T-helper 1 cell treated with Interleukin-12 subunit alpha and Interleukin-12 subunit beta and Interleukin-4 antibody, amounts not matched to agents 30 μg/mL and 1 μg/mL, for 36 hours (primary cell): Measurements from ENCODE around the gene GATAD1.

ENCODE experiments used
- H3K27ac Mint-ChIP-seq: one replicate; pipeline ENCODE4 v1.8.0; 2021; ENCODE audit warnings: mild to moderate bottlenecking, mixed read lengths
- H3K27me3 Mint-ChIP-seq: one replicate; pipeline ENCODE4 v1.8.0; 2021; ENCODE audit warnings: low read depth, mixed read lengths
- H3K36me3 Mint-ChIP-seq: one replicate; pipeline ENCODE4 v1.8.0; 2021; ENCODE audit warnings: low read depth, mixed read lengths
- H3K4me1 Mint-ChIP-seq: one replicate; pipeline ENCODE4 v1.8.0; 2021; ENCODE audit warnings: low read depth, mixed read lengths
- H3K4me3 Mint-ChIP-seq: one replicate; pipeline ENCODE4 v1.8.0; 2021; ENCODE audit warnings: mild to moderate bottlenecking, moderate library complexity, mixed read lengths
- H3K9me3 Mint-ChIP-seq: one replicate; pipeline ENCODE4 v1.8.0; 2021; ENCODE audit warnings: mixed read lengths

Gene GATAD1

DNA sequence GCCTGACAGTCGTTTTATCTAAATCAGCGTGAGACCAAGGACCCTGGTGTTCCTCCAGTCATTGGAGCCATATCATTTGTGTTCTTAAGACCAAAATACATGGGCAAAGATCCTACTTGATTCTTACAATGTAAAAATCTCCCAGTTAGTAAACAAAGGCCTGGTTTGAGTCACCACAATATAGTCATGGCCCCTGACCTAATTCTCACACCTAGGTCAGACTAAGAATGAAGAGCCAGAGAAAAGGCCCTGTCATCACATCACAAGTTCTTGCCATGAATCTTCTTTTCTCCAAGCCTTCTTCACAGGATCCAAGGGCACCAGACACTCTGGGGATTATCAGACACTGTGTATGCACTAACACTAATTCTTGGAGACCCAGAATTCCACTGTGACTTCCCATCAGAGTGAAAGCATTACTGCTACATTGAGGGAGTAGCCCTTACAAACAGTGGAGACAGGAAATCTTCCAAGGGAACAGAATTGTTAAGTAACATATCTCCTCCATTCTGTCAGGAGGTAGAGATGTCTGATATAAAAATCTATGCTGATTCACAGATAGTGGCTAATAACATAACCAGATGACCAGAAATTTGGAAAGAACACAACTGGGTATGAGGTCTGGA, 38.1 kb downstream of the GATAD1 start:
- H3K27me3 Mint-ChIP-seq, result no peaks in the 10 kb centered on the region
- H3K4me1 Mint-ChIP-seq, result no peaks in the 10 kb centered on the region
- no peak overlapping the region for H3K4me3 Mint-ChIP-seq
- H3K9me3 Mint-ChIP-seq, result no peaks in the 10 kb centered on the region
- peaks cover 11% of the 10 kb centered on the region for H3K36me3 Mint-ChIP-seq
- H3K27ac Mint-ChIP-seq, result no peak overlapping the region

DNA sequence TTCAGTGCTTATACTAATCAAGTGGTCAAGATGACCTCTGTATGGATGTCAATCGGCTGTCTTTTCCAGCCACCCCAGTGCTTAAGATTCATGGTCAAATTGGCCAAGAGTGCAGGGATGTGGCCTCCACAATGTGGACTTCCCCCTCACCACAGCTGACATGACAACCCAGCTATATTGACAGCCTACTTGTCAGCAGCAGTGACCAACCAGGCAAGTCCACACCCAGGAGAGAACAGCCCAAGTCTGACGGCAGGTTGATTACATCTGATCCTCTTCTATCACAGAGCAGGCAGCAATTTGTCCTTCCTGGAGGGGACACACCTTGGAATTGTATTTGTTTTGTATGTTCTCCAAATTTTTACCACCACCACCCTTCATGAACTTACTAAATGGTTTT, 38.7 kb downstream of the GATAD1 start:
- H3K4me1 Mint-ChIP-seq, result no peaks in the 10 kb centered on the region
- no peaks in the 10 kb centered on the region for H3K27me3 Mint-ChIP-seq
- H3K36me3 Mint-ChIP-seq, result peaks cover 13% of the 10 kb centered on the region
- H3K27ac Mint-ChIP-seq, result no peak overlapping the region
- no peak overlapping the region for H3K4me3 Mint-ChIP-seq
- no peaks in the 10 kb centered on the region for H3K9me3 Mint-ChIP-seq

DNA sequence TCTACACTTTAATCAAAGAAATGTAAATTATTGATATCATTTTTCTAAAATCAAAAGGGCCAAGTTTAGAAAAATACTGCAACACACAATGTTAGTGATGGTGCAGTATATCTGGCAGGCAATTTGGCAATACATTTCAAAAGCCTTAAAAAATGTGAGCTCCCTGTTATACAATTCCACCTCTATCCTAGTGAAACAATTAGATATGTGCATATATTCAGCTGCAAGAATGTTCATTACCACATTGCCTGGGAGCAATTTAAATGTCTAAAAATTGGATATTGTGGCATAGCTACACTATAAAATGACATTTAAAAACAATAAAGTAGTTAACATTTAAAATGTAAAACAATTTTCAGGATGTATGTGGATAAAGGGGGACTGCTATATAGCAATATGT, 40.5 kb downstream of the GATAD1 start:
- H3K36me3 Mint-ChIP-seq, result peaks cover 16% of the 10 kb centered on the region
- no peak overlapping the region for H3K27ac Mint-ChIP-seq
- no peaks in the 10 kb centered on the region for H3K27me3 Mint-ChIP-seq
- no peaks in the 10 kb centered on the region for H3K4me1 Mint-ChIP-seq
- H3K9me3 Mint-ChIP-seq, result no peaks in the 10 kb centered on the region
- H3K4me3 Mint-ChIP-seq, result no peak overlapping the region

DNA sequence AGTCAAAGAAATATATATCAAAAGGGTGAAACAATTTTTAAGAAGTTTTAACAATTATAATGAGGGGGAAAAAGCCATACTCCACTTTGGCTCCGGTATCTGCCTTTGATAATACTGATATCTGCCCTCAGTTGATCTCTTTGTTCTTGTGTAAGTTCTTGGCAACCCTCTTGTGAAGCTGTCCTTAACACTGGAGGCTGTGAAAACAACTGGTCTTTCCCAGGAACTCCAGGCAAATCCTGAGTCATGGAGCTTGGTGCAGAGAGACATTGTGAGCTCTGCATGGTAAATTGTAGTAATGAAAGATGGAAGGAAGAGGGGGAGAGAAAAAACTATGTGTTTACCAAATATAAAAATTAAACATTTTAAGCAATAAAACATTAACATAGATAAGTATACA, 42.4 kb downstream of the GATAD1 start:
- Mint-ChIP-seq H3K27ac (no peak overlapping the region), H3K4me3 (no peak overlapping the region), H3K27me3 (no peaks in the 10 kb centered on the region), H3K9me3 (no peaks in the 10 kb centered on the region), H3K36me3 (peaks cover 20% of the 10 kb centered on the region), H3K4me1 (no peaks in the 10 kb centered on the region)

DNA sequence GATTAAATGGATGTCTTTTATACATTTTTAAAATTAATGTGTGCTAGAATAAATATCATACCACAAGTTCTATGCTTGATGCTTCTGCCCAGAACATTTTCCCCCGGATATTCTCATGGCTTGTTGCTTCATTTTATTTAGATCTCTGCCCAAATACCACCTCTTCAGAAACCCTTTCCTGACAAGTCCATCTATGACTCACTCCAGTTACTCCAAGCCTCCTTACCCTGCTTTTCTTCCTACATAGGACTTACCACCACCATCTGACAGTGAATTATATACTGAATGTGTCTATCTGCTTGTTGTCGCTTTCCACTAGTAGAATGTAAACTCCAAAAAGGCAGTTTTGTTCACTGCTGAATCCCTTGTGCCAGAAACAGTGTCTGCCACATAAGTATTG, 49.6 kb downstream of the GATAD1 start:
- peaks cover 4% of the 10 kb centered on the region for H3K4me1 Mint-ChIP-seq
- no peaks in the 10 kb centered on the region for H3K9me3 Mint-ChIP-seq
- peaks cover 27% of the 10 kb centered on the region for H3K36me3 Mint-ChIP-seq
- H3K4me3 Mint-ChIP-seq, result no peak overlapping the region
- no peaks in the 10 kb centered on the region for H3K27me3 Mint-ChIP-seq
- no peak overlapping the region for H3K27ac Mint-ChIP-seq

DNA sequence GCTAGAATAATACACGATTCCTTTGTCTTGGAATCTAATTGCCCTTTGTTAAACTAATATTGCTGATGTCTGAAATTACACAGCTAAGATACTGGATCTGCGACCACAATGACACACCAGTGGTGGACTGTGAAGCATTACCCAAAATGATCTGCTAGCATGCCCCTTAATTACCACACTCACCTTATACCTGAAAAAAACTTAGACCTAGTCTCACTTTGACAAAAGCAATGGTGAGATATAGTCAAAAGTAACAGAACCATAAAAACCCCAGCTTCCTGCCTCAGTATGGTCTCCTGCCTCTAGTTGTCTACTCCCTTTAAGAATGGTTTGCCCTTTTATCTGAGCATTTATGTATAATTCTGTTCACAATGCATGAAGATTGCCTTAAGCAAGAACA, 51.3 kb downstream of the GATAD1 start:
- H3K27ac Mint-ChIP-seq, result no peak overlapping the region
- peaks cover 25% of the 10 kb centered on the region for H3K36me3 Mint-ChIP-seq
- H3K9me3 Mint-ChIP-seq, result no peaks in the 10 kb centered on the region
- H3K4me1 Mint-ChIP-seq, result peaks cover 5% of the 10 kb centered on the region
- H3K27me3 Mint-ChIP-seq, result no peaks in the 10 kb centered on the region
- no peak overlapping the region for H3K4me3 Mint-ChIP-seq

DNA sequence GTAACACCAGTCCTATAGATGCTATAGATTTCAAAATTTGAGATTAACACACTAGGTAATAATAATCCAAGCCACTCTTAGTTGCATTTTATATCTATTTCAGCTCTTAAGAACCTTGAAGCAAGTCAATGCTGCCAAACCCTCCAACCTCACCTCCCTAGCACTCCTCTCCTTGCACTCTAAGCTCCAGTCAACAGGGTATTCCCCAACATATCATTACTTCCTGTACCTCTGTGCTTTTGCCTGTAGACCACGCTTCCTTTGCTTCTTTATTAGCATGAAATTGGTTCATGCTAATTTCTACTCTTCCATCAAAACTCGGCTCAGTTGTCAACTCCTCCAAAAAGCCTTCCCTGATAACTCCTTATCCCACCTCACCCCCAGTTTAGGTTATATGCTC, 56.5 kb downstream of the GATAD1 start:
- Mint-ChIP-seq H3K4me3 (no peak overlapping the region), H3K36me3 (peaks cover 16% of the 10 kb centered on the region), H3K9me3 (no peaks in the 10 kb centered on the region), H3K4me1 (peaks cover 9% of the 10 kb centered on the region), H3K27me3 (no peaks in the 10 kb centered on the region), H3K27ac (no peak overlapping the region)

DNA sequence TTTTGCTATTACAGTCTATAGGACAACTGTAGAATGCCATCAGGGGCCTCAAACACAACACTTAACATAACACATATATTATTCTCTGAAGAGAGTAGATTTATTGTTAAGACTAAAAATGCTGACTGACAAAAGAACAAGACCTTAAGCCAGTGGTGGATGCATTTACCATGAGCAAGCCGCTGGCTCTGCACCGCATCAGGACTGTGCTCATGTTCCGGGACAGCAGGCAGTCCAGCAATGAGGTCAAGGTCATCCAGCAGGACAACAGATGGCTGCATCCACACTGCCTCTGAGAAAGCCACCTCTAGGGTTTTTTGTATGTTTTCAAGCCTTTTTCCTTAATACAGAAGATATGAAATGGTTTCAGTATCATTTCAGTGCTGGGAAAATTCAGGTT, 57.3 kb downstream of the GATAD1 start:
- H3K27ac Mint-ChIP-seq, result no peak overlapping the region
- H3K4me3 Mint-ChIP-seq, result no peak overlapping the region
- H3K9me3 Mint-ChIP-seq, result no peaks in the 10 kb centered on the region
- no peaks in the 10 kb centered on the region for H3K27me3 Mint-ChIP-seq
- peaks cover 11% of the 10 kb centered on the region for H3K36me3 Mint-ChIP-seq
- H3K4me1 Mint-ChIP-seq, result peaks cover 9% of the 10 kb centered on the region

DNA sequence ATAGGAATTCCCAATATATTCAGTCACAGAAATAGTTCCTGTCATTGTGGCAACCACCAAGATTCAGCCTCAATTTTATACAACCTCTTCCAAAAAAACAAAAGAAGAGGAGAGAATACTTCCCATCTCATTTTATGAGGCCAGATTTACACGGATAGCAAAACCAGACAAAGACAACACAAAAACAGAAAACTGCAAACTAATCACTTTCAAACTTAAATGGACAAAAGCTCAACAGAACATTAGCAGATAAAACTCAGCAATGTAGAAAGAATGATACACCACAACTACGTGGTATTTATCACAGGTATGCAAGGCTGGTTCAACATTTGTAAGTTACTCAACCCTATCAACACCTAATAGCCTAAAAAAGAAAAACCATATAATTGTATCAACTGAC, 59.1 kb downstream of the GATAD1 start:
- Mint-ChIP-seq H3K27me3 (no peaks in the 10 kb centered on the region), H3K4me3 (no peak overlapping the region), H3K27ac (no peak overlapping the region), H3K9me3 (no peaks in the 10 kb centered on the region), H3K4me1 (peaks cover 9% of the 10 kb centered on the region), H3K36me3 (peaks cover 2% of the 10 kb centered on the region)

DNA sequence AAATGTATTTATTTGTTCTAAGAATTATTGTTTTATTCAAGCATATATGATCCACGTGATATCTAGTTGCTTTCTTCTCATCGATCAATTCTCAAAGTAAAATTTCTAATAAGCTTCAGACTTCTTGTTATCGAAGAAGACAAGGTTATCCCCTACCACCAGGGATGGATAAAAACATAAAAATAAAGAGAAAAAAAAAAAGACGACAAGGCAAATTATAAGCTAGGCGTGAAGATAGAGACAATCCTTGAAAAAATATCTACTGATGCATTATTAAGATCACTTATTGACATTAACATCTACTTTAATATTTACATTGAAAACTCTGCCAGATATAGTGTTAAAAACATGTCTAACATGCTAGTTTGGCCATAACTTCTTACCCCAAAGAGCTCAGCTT, 61.7 kb downstream of the GATAD1 start:
- H3K9me3 Mint-ChIP-seq, result no peaks in the 10 kb centered on the region
- H3K27ac Mint-ChIP-seq, result no peak overlapping the region
- peaks cover 4% of the 10 kb centered on the region for H3K36me3 Mint-ChIP-seq
- H3K27me3 Mint-ChIP-seq, result no peaks in the 10 kb centered on the region
- H3K4me1 Mint-ChIP-seq, result peaks cover 3% of the 10 kb centered on the region
- no peak overlapping the region for H3K4me3 Mint-ChIP-seq
